Sigmoid colon (tissue), 7 donors: ENCODE measurements around the gene RNF149. TPM values are rescaled to one million over a fixed set of nuclear protein-coding genes. Genes with fewer than 3 reads are reported as not detected.
A peak's percentile ranks its signal among the peaks of the same experiment; 100 is the strongest.
"Not testable (repeated sequence)": the region's sequence is repeated elsewhere in the genome, so short reads cannot be mapped to it uniquely, and the experiment has no call there.

Source experiments
- DNase-seq: peaks from one replicate; pipeline ENCODE4 v3.0.0-alpha.2; 2019
- H3K27ac ChIP-seq, 4 donors: fragments of 200-600 bp; sonication (generic); one replicate each; pipeline ENCODE4 v1.5.1; 2016 to 2019; ENCODE audit warnings: mild to moderate bottlenecking in 1 of 4
- H3K27me3 ChIP-seq, 3 donors: fragments of 200-600 bp; sonication (generic); one replicate each; pipeline ENCODE4 v1.5.1; 2019; ENCODE audit warnings: mild to moderate bottlenecking in 1 of 3
- H3K36me3 ChIP-seq, 4 donors: fragments of 200-600 bp; sonication (generic); one replicate each; pipeline ENCODE4 v1.5.1; 2016 to 2019
- H3K4me1 ChIP-seq, 4 donors: fragments of 200-600 bp; sonication (generic); one replicate each; pipeline ENCODE4 v1.5.1; 2017 to 2019
- H3K4me3 ChIP-seq, 4 donors: fragments of 200-600 bp; sonication (generic); one replicate each; pipeline ENCODE4 v1.5.1; 2017 to 2019; ENCODE audit warnings: mild to moderate bottlenecking in 2 of 4, moderate library complexity in 1 of 4
- H3K9me3 ChIP-seq, 4 donors: fragments of 200-600 bp in 3 of 4; sonication (generic) in 3 of 4; one replicate each; pipeline versions ENCODE4 v1.5.1 to v1.6.1; 2013 to 2019
- CTCF ChIP-seq, 4 experiments: fragments of 450-650 bp in 3 of 4; fragments of 200-600 bp in 1 of 4; IDR thresholded peaks; one replicate each; pipeline ENCODE4 v1.5.1; 2016 to 2019; ENCODE audit warnings: antibody characterized with exemption in 4 of 4, mild to moderate bottlenecking in 3 of 4, moderate library complexity in 2 of 4
- EP300 ChIP-seq, 4 donors: sonication (generic); formaldehyde crosslinking; IDR thresholded peaks; one replicate each; pipeline ENCODE4 v1.6.1; 2017; ENCODE audit warnings: antibody characterized with exemption in 4 of 4
- POLR2A ChIP-seq, 2 donors: fragments of 450-650 bp; IDR thresholded peaks; one replicate each; pipeline ENCODE4 v1.6.1; 2016; ENCODE audit warnings: antibody characterized with exemption in 2 of 2, mild to moderate bottlenecking in 2 of 2, moderate library complexity in 2 of 2
- POLR2AphosphoS5 ChIP-seq, 4 donors: sonication (generic); formaldehyde crosslinking; IDR thresholded peaks; one replicate each; pipeline ENCODE4 v1.6.1; 2017; ENCODE audit warnings: antibody characterized with exemption in 4 of 4
- WGBS, 2 donors: extraction: QIAGEN DNeasy Blood & Tissue Kit; methylation state at CpG; one replicate each; pipeline ENCODE4 v1.1.7; 2013; 5-methylcytosine and 5-hydroxymethylcytosine counted together
- intact Hi-C: fragments of 100-400 bp; cut with DNase I; formaldehyde crosslinking; loops from one replicate; pipeline ENCODE4 v1.15.1; 2023
- polyA plus RNA-seq, 3 donors: library from polyadenylated mRNA; stranded (reverse); fragments of 200-250 nt; gene quantifications; one replicate each; pipeline ENCODE4 v1.2.3, GENCODE V29; 2013
- total RNA-seq, 4 donors: library from RNA; depleted of rRNA; stranded (reverse); fragments of >200 nt; gene quantifications; one replicate each; pipeline ENCODE4 v1.1.0, GENCODE V29; 2016
- donor health status: healthy with polysubstance abuse.
- donor health status: Bipolar disorder and iron deficiency.
- donor health status: healthy.

RNF149 gene
- total and polyA plus RNA-seq, 7 donors, result 11.4 to 65.4 (median 40.0) TPM

- 81 to 83% methylated on average over 5 of the region's 5 CpGs for WGBS, 2 donors
- no peak for DNase-seq
- H3K27ac ChIP-seq, result no peak overlapping the region
- no peaks in the 10 kb centered on the region for H3K27me3 ChIP-seq
- H3K4me3 ChIP-seq, result no peak overlapping the region
- H3K36me3 ChIP-seq, result no peaks in the 10 kb centered on the region
- no peak for TF ChIP-seq POLR2A (IDR thresholded peaks at IDR 0.05)
- TF ChIP-seq CTCF (IDR thresholded peaks at IDR 0.05), result no peak
- no peak for TF ChIP-seq EP300 (IDR thresholded peaks at IDR 0.05)
- no peak for TF ChIP-seq POLR2AphosphoS5 (IDR thresholded peaks at IDR 0.05)
- intact Hi-C loops, result no loop called here
- no peaks in the 10 kb centered on the region for H3K9me3 ChIP-seq
- peaks cover 0 to 11% (median 5%) of the 10 kb centered on the region in 4 donors for H3K4me1 ChIP-seq
Observed at GRCh38 chr2:101241158-101241557, 67.3 kb downstream of the RNF149 start.

- TF ChIP-seq CTCF (IDR thresholded peaks at IDR 0.05), result peak in 1 of 4 experiments; percentile 37
- H3K4me3 ChIP-seq, H3K36me3 ChIP-seq, DNase-seq, H3K27me3 ChIP-seq, intact Hi-C loops, H3K27ac ChIP-seq, H3K9me3 ChIP-seq: not testable (repeated sequence)
- 6 to 20% methylated on average over 2 of the region's 2 CpGs for whole genome bisulfite sequencing, 2 donors
- peaks cover 0 to 11% (median 5%) of the 10 kb centered on the region in 4 donors for H3K4me1 ChIP-seq
Observed at GRCh38 chr2:101240694-101241093, 67.8 kb downstream of the RNF149 start.

DNA sequence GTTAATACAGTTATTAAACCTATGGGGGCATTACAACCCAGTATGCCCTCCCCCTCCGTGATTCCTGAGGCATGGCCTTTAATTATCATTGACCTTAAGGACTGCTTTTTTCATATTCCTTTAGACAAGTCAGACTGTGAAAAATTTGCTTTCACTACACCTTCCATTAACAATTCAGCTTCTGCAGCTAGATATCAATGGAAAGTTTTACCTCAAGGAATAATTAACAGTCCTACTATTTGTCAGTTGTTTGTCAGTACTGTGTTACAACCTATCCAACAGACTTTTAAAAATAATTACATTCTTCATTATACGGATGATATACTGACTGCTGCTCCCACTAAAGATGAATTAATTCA lies 68.8 kb downstream of the RNF149 start:
- H3K36me3 ChIP-seq, H3K4me3 ChIP-seq, intact Hi-C loops, H3K9me3 ChIP-seq, H3K27me3 ChIP-seq, DNase-seq, H3K27ac ChIP-seq: not testable (repeated sequence)
- H3K4me1 ChIP-seq, result peaks cover 0 to 11% (median 5%) of the 10 kb centered on the region in 4 donors
- 23 to 70% methylated on average over 2 of the region's 2 CpGs for WGBS, 2 donors

GRCh38 chr2:101238930-101239759 lies 69.4 kb downstream of the RNF149 start:
- no peak for DNase-seq
- no peaks in the 10 kb centered on the region for H3K27me3 ChIP-seq
- no peak for TF ChIP-seq EP300 (IDR thresholded peaks at IDR 0.05)
- no peak for TF ChIP-seq POLR2A (IDR thresholded peaks at IDR 0.05)
- no peak overlapping the region for H3K4me3 ChIP-seq
- peaks cover 0 to 11% (median 5%) of the 10 kb centered on the region in 4 donors for H3K4me1 ChIP-seq
- WGBS, 2 donors, result 21 to 65% methylated on average over 12 of the region's 12 CpGs
- no peaks in the 10 kb centered on the region for H3K9me3 ChIP-seq
- H3K36me3 ChIP-seq, result no peaks in the 10 kb centered on the region
- no peak overlapping the region for H3K27ac ChIP-seq
- intact Hi-C loops, result no loop called here

GRCh38 chr2:101237944-101238343 lies 70.6 kb downstream of the RNF149 start:
- H3K27me3 ChIP-seq, DNase-seq, H3K9me3 ChIP-seq, H3K4me3 ChIP-seq, H3K36me3 ChIP-seq, intact Hi-C loops: not testable (repeated sequence)
- peak overlapping the region in 2 of 4 donors; percentile 13 to 60 for H3K27ac ChIP-seq
- 67 to 76% methylated on average over 5 of the region's 5 CpGs for WGBS, 2 donors
- H3K4me1 ChIP-seq, result peaks cover 0 to 11% (median 5%) of the 10 kb centered on the region in 4 donors

- H3K9me3 ChIP-seq, H3K27me3 ChIP-seq, H3K27ac ChIP-seq, H3K4me3 ChIP-seq, H3K36me3 ChIP-seq, intact Hi-C loops, DNase-seq: not testable (repeated sequence)
- 95% methylated on average over 1 of the region's 1 CpG for WGBS, 2 donors
- H3K4me1 ChIP-seq, result peaks cover 0 to 11% (median 5%) of the 10 kb centered on the region in 4 donors
Observed at GRCh38 chr2:101235956-101236355, 72.5 kb downstream of the RNF149 start.
